GM19240 (cell line): ENCODE results near the gene SIGLEC15.
"Not testable (repeated sequence)": the region's sequence is repeated elsewhere in the genome, so short reads cannot be mapped to it uniquely, and the experiment has no call there.

ENCODE experiments used
- DNase-seq: peaks from one replicate; pipeline ENCODE4 v3.0.0; 2011; ENCODE audit warnings: low spot score; ENCODE audit not compliant: insufficient read length

Gene SIGLEC15

GRCh38 chr18:45825258-45826044 lies at the start of gene SIGLEC15:
Gene SIGLEC15, plus strand, starts transcription at chr18:45825675. Its CDS starts 54 bp downstream, at chr18:45825729.
- no peak for DNase-seq

- DNase-seq = no peak
Measured at GRCh38 chr18:45775743-45776142, 49.7 kb upstream of the SIGLEC15 start.

- DNase-seq = no peak
Measured at GRCh38 chr18:45777393-45777792, 48.1 kb upstream of the SIGLEC15 start.

- no peak for DNase-seq
Measured at GRCh38 chr18:45780568-45780967, 44.9 kb upstream of the SIGLEC15 start.

GRCh38 chr18:45782662-45783061 lies 42.8 kb upstream of the SIGLEC15 start:
- DNase-seq = no peak

- DNase-seq = no peak
Measured at GRCh38 chr18:45783097-45784075, 42.1 kb upstream of the SIGLEC15 start.

GRCh38 chr18:45785134-45785533 lies 40.3 kb upstream of the SIGLEC15 start:
- DNase-seq = no peak

GRCh38 chr18:45786941-45787340 lies 38.5 kb upstream of the SIGLEC15 start:
- no peak for DNase-seq

GRCh38 chr18:45787346-45787745 lies 38.1 kb upstream of the SIGLEC15 start:
- DNase-seq = no peak

- no peak for DNase-seq
Measured at GRCh38 chr18:45788861-45789260, 36.6 kb upstream of the SIGLEC15 start.

- no peak for DNase-seq
Measured at GRCh38 chr18:45792506-45793263, 32.8 kb upstream of the SIGLEC15 start.

GRCh38 chr18:45793264-45793965 lies 32.1 kb upstream of the SIGLEC15 start:
- DNase-seq = no peak

- DNase-seq = no peak
Measured at GRCh38 chr18:45801416-45802004, 24.0 kb upstream of the SIGLEC15 start.

GRCh38 chr18:45802814-45803492 lies 22.5 kb upstream of the SIGLEC15 start:
- no peak for DNase-seq

- DNase-seq = no peak
Measured at GRCh38 chr18:45805551-45805950, 19.9 kb upstream of the SIGLEC15 start.

GRCh38 chr18:45806226-45806625 lies 19.2 kb upstream of the SIGLEC15 start:
- no peak for DNase-seq

GRCh38 chr18:45807144-45807543 lies 18.3 kb upstream of the SIGLEC15 start:
- not testable (repeated sequence) for DNase-seq

GRCh38 chr18:45814733-45815132 lies 10.7 kb upstream of the SIGLEC15 start:
- DNase-seq = not testable (repeated sequence)

GRCh38 chr18:45817543-45817942 lies 7.9 kb upstream of the SIGLEC15 start:
- no peak for DNase-seq

GRCh38 chr18:45818765-45819164 lies 6.7 kb upstream of the SIGLEC15 start:
- not testable (repeated sequence) for DNase-seq
